ENCODE data around the gene STAT5B. TPM values are rescaled to one million over a fixed set of nuclear protein-coding genes. Genes with fewer than 3 reads are reported as not detected.
"Not testable (repeated sequence)": the region's sequence is repeated elsewhere in the genome, so short reads cannot be mapped to it uniquely, and the experiment has no call there.

The STAT5B gene
- total RNA-seq, 1 experiment from 2014 or later = 42.9 TPM

GRCh38 chr17:42301022-42301421, 24.8 kb upstream of the STAT5B start:
- H3K27me3 Mint-ChIP-seq (ENCODE audit: low read depth) = no peaks in the 10 kb centered on the region; the same call in none of the 2 replicates
- WGBS (ENCODE audit: extremely low coverage, insufficient read length, low lambda C conversion rate) = no CpG with 5 or more reads among the region's 9 CpGs
- Histone ChIP-seq H2BK5ac (ENCODE audit: insufficient read length, low read length) (no peak overlapping the region), H3K56ac (ENCODE audit: insufficient read length, low read depth, low read length) (no peak overlapping the region), H3K4ac (ENCODE audit: low read depth, low read length) (no peak overlapping the region), H2BK120ac (ENCODE audit: low read depth, low read length, poor library complexity, severe bottlenecking) (no peak overlapping the region), H2AK5ac (ENCODE audit: insufficient read length, low read length) (no peak overlapping the region), H3T11ph (ENCODE audit: low read length) (no peak overlapping the region), H3K23ac (ENCODE audit: insufficient read length, low read depth, low read length) (no peak overlapping the region), H3K27ac (ENCODE audit: insufficient read length, low read depth, low read length) (no peak overlapping the region), H3K79me1 (ENCODE audit: insufficient read depth, low read depth, low read length, poor library complexity, severe bottlenecking) (no peaks in the 10 kb centered on the region), H2AFZ (ENCODE audit: low read length) (no peak overlapping the region), H4K8ac (replicated peaks; ENCODE audit: insufficient read length, low read depth, low read length) (no peak overlapping the region), H3K4me1 (ENCODE audit: insufficient read depth, low read length) (no peaks in the 10 kb centered on the region), H3K9me3 (ENCODE audit: control insufficient read depth, low read depth, low read length) (no peaks in the 10 kb centered on the region), H4K5ac (ENCODE audit: insufficient read length, low read depth, low read length) (no peak overlapping the region), H3K14ac (ENCODE audit: insufficient read depth, low read length) (no peak overlapping the region), H2BK12ac (ENCODE audit: insufficient read length, low read depth, low read length) (no peak overlapping the region), H3K18ac (ENCODE audit: insufficient read length, low read depth, low read length) (no peak overlapping the region), H4K20me1 (ENCODE audit: control insufficient read depth, insufficient read depth, insufficient read length) (no peaks in the 10 kb centered on the region), H3K9ac (ENCODE audit: extremely low read depth, insufficient read length, low read length) (no peak overlapping the region), H4K91ac (ENCODE audit: insufficient read length, low read depth, low read length) (no peak overlapping the region), H3K4me2 (ENCODE audit: insufficient read depth, insufficient read length, low read length) (no peak overlapping the region), H3K23me2 (ENCODE audit: insufficient read length, low read depth, low read length, poor library complexity, severe bottlenecking) (no peaks in the 10 kb centered on the region), H3K79me2 (ENCODE audit: insufficient read depth, low read length) (no peaks in the 10 kb centered on the region), H2BK15ac (ENCODE audit: low read depth, low read length) (no peak overlapping the region), H3K27me3 (ENCODE audit: insufficient read depth, low read length) (no peaks in the 10 kb centered on the region), H2BK20ac (ENCODE audit: low read depth, low read length, poor library complexity, severe bottlenecking) (no peak overlapping the region)
- TF ChIP-seq CTCF (conservative IDR thresholded peaks at IDR 0.05) = no peak
- no peak overlapping the region for H3K4me3 Mint-ChIP-seq
- peak overlapping the region in 2 of 3 experiments; percentile 49 to 88; a peak in 2 of 7 replicates for H3K27ac Mint-ChIP-seq
- DNase-seq = no peak
- peaks cover 0 to 3% (median 0%) of the 10 kb centered on the region in 3 experiments; a peak in 1 of 7 replicates for H3K36me3 Mint-ChIP-seq (ENCODE audit: insufficient read depth in 1 of 3, low read depth in 3 of 3)
- peaks cover 2% of the 10 kb centered on the region in 2 experiments; a peak in 3 of 4 replicates for H3K4me1 Mint-ChIP-seq
- H3K9me3 Mint-ChIP-seq = no peaks in the 10 kb centered on the region

GRCh38 chr17:42299913-42300312, 23.7 kb upstream of the STAT5B start:
- not testable (repeated sequence) for H4K20me1 ChIP-seq (ENCODE audit: control insufficient read depth, insufficient read depth, insufficient read length); H4K8ac ChIP-seq (replicated peaks; ENCODE audit: insufficient read length, low read depth, low read length); H2AFZ ChIP-seq (ENCODE audit: low read length); H3K4me3 Mint-ChIP-seq; H3K27ac Mint-ChIP-seq; H3K9ac ChIP-seq (ENCODE audit: extremely low read depth, insufficient read length, low read length); H3K27me3 ChIP-seq (ENCODE audit: insufficient read depth, low read length); H3K79me2 ChIP-seq (ENCODE audit: insufficient read depth, low read length); H3K27me3 Mint-ChIP-seq (ENCODE audit: low read depth); H4K5ac ChIP-seq (ENCODE audit: insufficient read length, low read depth, low read length); H3K27ac ChIP-seq (ENCODE audit: insufficient read length, low read depth, low read length); H2BK120ac ChIP-seq (ENCODE audit: low read depth, low read length, poor library complexity, severe bottlenecking); H3K4me1 Mint-ChIP-seq; H3K79me1 ChIP-seq (ENCODE audit: insufficient read depth, low read depth, low read length, poor library complexity, severe bottlenecking); H3K14ac ChIP-seq (ENCODE audit: insufficient read depth, low read length); DNase-seq; H2BK5ac ChIP-seq (ENCODE audit: insufficient read length, low read length); H3T11ph ChIP-seq (ENCODE audit: low read length); H3K9me3 ChIP-seq (ENCODE audit: control insufficient read depth, low read depth, low read length); H3K36me3 Mint-ChIP-seq (ENCODE audit: insufficient read depth in 1 of 3, low read depth in 3 of 3); H3K56ac ChIP-seq (ENCODE audit: insufficient read length, low read depth, low read length); H3K4me1 ChIP-seq (ENCODE audit: insufficient read depth, low read length); H4K91ac ChIP-seq (ENCODE audit: insufficient read length, low read depth, low read length); H3K4me2 ChIP-seq (ENCODE audit: insufficient read depth, insufficient read length, low read length); H2BK20ac ChIP-seq (ENCODE audit: low read depth, low read length, poor library complexity, severe bottlenecking); H3K23me2 ChIP-seq (ENCODE audit: insufficient read length, low read depth, low read length, poor library complexity, severe bottlenecking); H2AK5ac ChIP-seq (ENCODE audit: insufficient read length, low read length); H2BK12ac ChIP-seq (ENCODE audit: insufficient read length, low read depth, low read length); H3K23ac ChIP-seq (ENCODE audit: insufficient read length, low read depth, low read length); H2BK15ac ChIP-seq (ENCODE audit: low read depth, low read length); H3K18ac ChIP-seq (ENCODE audit: insufficient read length, low read depth, low read length); H3K9me3 Mint-ChIP-seq; H3K4ac ChIP-seq (ENCODE audit: low read depth, low read length)
- no CpG with 5 or more reads among the region's 17 CpGs for WGBS (ENCODE audit: extremely low coverage, insufficient read length, low lambda C conversion rate)

Measured in H9 (cell line).